Liver (tissue), 3 donors: ENCODE results near the gene WWOX.

Source experiments
- CTCF ChIP-seq: fragments of 150-350 bp; IDR thresholded peaks from 2 replicates; pipeline ENCODE4 v1.5.1; 2017; ENCODE audit warnings: improper control_type of control experiment, low read depth, low read length; ENCODE audit not compliant: missing input control
- EGR1 ChIP-seq, 2 donors: IDR thresholded peaks; 2 replicates each; pipeline ENCODE4 v1.6.1; 2016 to 2018; ENCODE audit warnings: antibody characterized with exemption in 2 of 2, low read depth in 2 of 2
- GABPA ChIP-seq, 2 donors: IDR thresholded peaks in 1 of 2; conservative IDR thresholded peaks in 1 of 2; 2 replicates each; pipeline ENCODE4 v1.6.1; 2016; ENCODE audit warnings: antibody characterized with exemption in 2 of 2, mild to moderate bottlenecking in 1 of 2, moderate library complexity in 1 of 2
- JUND ChIP-seq, 2 donors: IDR thresholded peaks; 2 replicates each; pipeline ENCODE4 v1.6.1; 2016; ENCODE audit warnings: antibody characterized with exemption in 2 of 2
- REST ChIP-seq: IDR thresholded peaks from 2 replicates; pipeline ENCODE4 v1.6.1; 2016; ENCODE audit warnings: antibody characterized with exemption, mild to moderate bottlenecking
- SP1 ChIP-seq: IDR thresholded peaks from 2 replicates; pipeline ENCODE4 v1.6.1; 2018; ENCODE audit warnings: antibody characterized with exemption, mild to moderate bottlenecking
- TAF1 ChIP-seq: conservative IDR thresholded peaks from 2 replicates; pipeline ENCODE4 v1.6.1; 2016; ENCODE audit warnings: antibody characterized with exemption, mild to moderate bottlenecking
- YY1 ChIP-seq: IDR thresholded peaks from 2 replicates; pipeline ENCODE4 v1.6.1; 2016; ENCODE audit warnings: antibody characterized with exemption, mild to moderate bottlenecking
- TF ChIP-seq, protein P1 (sequence below): IDR thresholded peaks from 2 replicates; pipeline ENCODE4 v1.6.1; 2016; ENCODE audit warnings: antibody characterized with exemption
- TF ChIP-seq, protein P2 (sequence below): IDR thresholded peaks from 2 replicates; pipeline ENCODE4 v1.6.1; 2016; ENCODE audit warnings: antibody characterized with exemption
- donor health status: healthy.
- donor health status: healthy.

DNA sequence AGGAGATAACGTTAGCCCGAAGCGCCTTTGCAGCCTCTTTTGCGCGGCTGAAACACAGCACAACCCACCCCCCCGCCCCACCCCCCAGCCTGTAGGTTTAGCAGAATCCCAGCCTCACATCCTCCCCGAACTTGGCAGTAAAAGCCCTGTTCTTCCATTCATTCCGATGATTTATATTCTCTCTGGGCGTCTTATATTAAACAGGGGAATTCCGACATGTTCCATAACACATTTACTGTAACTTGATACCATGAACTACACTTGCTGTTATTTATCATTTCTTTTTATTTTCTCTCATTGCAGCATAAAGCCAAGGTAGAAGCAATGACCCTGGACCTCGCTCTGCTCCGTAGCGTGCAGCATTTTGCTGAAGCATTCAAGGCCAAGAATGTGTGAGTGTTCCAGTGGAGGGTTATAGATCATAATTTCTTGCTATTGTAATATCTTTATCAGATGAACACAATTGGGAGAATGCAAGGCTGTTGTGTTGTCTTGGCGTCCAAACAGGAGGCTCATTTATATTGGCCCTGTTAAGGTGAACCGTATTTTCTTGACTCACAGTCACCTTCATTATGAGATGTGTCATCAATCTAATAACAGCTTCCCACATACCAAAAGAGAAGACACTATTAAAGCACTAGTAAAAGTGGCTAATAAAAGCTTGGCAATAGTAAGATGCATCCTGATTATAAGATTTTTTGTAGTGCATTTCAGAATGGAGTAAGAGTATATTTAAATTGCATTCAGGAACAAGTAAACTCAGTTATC is 287.3 kb downstream of the WWOX start:
- no peak for TF ChIP-seq YY1
- no peak for TF ChIP-seq SP1
- TF ChIP-seq CTCF = no peak
- no peak for TF ChIP-seq TAF1
- TF ChIP-seq, protein P1, sequence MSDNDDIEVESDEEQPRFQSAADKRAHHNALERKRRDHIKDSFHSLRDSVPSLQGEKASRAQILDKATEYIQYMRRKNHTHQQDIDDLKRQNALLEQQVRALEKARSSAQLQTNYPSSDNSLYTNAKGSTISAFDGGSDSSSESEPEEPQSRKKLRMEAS = no peak
- no peak for TF ChIP-seq GABPA (IDR thresholded peaks at IDR 0.05 in 1 of 2, conservative IDR thresholded peaks at IDR 0.05 in 1 of 2)
- TF ChIP-seq JUND (IDR thresholded peaks at IDR 0.05) = no peak
- TF ChIP-seq, protein P2, sequence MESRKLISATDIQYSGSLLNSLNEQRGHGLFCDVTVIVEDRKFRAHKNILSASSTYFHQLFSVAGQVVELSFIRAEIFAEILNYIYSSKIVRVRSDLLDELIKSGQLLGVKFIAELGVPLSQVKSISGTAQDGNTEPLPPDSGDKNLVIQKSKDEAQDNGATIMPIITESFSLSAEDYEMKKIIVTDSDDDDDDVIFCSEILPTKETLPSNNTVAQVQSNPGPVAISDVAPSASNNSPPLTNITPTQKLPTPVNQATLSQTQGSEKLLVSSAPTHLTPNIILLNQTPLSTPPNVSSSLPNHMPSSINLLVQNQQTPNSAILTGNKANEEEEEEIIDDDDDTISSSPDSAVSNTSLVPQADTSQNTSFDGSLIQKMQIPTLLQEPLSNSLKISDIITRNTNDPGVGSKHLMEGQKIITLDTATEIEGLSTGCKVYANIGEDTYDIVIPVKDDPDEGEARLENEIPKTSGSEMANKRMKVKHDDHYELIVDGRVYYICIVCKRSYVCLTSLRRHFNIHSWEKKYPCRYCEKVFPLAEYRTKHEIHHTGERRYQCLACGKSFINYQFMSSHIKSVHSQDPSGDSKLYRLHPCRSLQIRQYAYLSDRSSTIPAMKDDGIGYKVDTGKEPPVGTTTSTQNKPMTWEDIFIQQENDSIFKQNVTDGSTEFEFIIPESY = no peak
- no peak for TF ChIP-seq EGR1 (IDR thresholded peaks at IDR 0.05; ENCODE audit: low read depth in 2 of 2)
- no peak for TF ChIP-seq REST
